GM19193 (cell line): ENCODE data around the gene LRRC4.

Experiments used
- POLR2A ChIP-seq: IDR thresholded peaks from 4 replicates; pipeline ENCODE4 v1.6.1; 2011; ENCODE audit not compliant: insufficient read depth, insufficient read length; ENCODE audit errors: extremely low read depth

Gene LRRC4

DNA sequence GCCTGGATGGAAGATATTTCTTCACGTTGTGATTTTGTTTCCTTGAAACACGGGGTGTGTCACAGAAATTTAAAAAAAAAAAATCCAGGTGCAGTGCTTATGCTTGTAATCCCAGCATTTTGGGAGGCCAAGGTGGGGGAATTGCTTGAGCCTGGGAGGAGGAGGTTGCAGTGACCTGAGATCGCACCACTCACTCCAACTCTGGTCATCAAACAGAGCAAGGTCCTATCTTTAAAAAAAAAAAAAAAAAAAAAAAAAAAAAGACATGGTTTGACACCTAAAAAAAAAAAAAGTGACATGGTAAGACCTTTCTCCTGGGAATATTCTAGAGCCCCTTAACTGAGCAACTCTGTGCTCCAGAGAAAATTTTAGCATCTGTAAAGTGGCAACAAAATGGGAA, 9.0 kb upstream of the LRRC4 start:
- TF ChIP-seq POLR2A: no peak

- no peak for TF ChIP-seq POLR2A
Observed at GRCh38 chr7:128039544-128039953, 8.3 kb upstream of the LRRC4 start.

- TF ChIP-seq POLR2A: no peak
Observed at GRCh38 chr7:128037880-128038619, 6.8 kb upstream of the LRRC4 start.

DNA sequence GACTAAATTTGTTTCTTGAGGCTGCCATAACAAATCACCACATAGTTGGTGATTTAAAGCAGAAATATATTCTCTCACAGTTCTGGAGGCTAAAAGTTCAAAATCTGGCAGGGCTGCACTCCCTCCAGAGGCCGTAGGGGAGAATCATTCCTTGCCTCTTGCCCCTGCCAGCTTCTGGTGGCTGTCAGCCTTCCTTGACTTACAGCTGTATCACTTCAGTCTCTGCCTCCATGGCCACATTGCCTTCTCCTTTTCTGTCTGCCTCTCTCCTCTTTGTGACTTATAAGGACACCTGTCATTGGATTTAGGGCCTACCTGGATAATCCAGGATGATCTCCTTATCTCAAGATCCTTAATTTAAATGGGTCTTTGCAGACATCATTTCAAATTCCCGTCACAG, 5.8 kb upstream of the LRRC4 start:
- no peak for TF ChIP-seq POLR2A

DNA sequence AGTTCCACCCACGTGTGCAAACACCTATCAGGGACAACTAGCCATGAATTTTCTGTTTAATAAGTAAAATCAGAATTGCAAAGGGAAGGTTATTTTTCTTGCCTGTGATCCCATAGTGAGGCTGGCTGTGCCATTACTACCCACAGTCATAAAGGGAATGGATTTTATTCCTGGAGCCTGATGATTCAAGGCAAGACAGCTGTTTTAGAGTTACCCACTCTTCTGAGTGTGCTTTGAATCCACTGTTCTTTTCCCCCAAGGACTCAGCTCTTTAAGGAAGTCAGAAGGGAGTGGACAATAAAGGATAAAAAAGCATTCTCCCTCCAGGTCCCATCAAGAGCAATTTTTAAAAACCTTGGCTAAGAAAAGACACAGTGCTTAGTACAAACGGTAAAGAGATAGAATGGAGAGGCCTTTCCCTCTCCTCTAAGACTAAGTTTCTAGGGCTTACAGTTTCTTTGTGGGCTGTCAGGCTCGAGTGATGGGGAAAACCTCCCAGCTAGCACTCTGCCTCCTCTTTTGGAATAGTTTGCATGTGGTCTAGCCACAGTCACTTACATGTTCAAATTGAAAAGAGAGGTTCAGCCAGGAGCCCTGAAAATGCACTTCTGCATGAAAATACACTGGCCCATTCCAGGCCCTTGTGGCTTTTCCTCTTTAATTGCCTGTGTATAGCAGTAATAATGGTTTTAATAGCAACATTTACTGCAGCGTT, 5.1 kb upstream of the LRRC4 start:
- TF ChIP-seq POLR2A: no peak

DNA sequence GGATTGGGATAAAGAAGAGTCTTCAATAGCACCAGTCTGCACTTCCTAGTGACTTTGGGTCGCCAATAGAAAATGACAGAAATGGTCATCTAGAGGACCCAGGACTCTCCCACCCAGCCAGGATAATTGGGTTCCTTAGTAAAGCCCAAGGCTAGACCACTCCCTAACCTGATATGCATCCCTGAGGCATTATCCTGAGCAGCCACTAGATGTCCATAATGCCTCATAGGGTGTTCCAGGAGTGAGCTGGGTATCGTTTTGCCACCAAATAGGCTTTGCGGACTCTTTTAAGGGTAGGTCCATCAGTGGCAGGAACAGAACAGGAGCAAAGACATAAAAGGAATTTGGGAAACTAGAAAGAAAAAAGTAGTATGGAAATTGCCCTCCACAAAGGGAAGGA, 4.5 kb upstream of the LRRC4 start:
- no peak for TF ChIP-seq POLR2A

DNA sequence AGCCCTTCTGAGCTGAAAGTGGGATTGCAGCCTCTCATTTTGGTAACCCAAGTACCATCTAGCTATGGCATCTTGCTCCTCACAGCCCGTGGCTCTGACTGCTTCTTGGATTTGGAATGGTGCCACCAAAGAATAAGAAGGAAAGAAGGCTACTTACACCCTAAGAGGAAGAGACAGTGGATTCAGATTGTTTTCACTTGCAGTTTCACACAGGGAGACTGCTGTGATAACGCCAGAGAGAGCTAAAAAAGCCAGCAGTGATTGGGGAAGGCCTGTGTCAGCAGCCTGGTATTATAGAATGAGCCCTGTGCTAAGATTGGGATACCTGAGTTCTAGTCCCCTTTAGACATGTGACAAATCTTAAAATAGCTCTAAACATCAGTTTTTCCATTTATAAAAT, 3.6 kb upstream of the LRRC4 start:
- TF ChIP-seq POLR2A: no peak

- TF ChIP-seq POLR2A: no peak
Observed at GRCh38 chr7:128033246-128033645, 2.0 kb upstream of the LRRC4 start.

GRCh38 chr7:128032605-128033235, 1.5 kb upstream of the LRRC4 start:
- no peak for TF ChIP-seq POLR2A

GRCh38 chr7:128031901-128032604, 816 bp upstream of the LRRC4 start:
- no peak for TF ChIP-seq POLR2A

- TF ChIP-seq POLR2A: no peak
Observed at GRCh38 chr7:128030263-128030653, 979 bp downstream of the LRRC4 start.

- no peak for TF ChIP-seq POLR2A
Observed at GRCh38 chr7:128029405-128029995, 1.7 kb downstream of the LRRC4 start.

- TF ChIP-seq POLR2A: no peak
Observed at GRCh38 chr7:128027485-128027980, 3.7 kb downstream of the LRRC4 start.

DNA sequence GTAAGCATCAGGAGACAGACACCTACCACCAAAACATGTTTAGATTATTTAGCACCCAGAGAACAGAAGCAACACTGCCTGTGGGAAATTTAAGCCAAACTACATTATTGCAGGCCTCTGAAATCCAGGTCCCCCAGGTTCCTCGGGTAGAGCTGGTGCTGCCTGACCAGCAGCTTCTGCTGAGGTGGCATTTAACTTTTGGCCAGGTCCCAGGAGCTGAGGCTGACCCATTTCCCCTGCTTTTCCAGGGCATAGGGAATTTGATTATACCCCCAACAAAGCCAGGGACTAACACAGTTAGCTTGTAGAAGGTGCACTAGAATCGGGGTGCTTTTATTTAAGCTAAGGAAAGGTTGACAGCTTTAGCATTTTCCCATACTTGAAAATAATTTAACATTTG, 4.7 kb downstream of the LRRC4 start:
- no peak for TF ChIP-seq POLR2A

GRCh38 chr7:128025819-128026218, 5.4 kb downstream of the LRRC4 start:
- no peak for TF ChIP-seq POLR2A
